ENCODE results near the gene KRTAP10-3.

The KRTAP10-3 gene

GRCh38 chr21:44544566-44544965 is 14.0 kb downstream of the KRTAP10-3 start:
- DNase-seq: no peak

GRCh38 chr21:44542716-44543115 is 15.9 kb downstream of the KRTAP10-3 start:
- no peak for DNase-seq

GRCh38 chr21:44540741-44541288 is 17.8 kb downstream of the KRTAP10-3 start:
- no peak for DNase-seq

GRCh38 chr21:44539991-44540666 is 18.5 kb downstream of the KRTAP10-3 start, which contains the start of gene KRTAP10-1:
Gene KRTAP10-1 (minus strand): TSS chr21:44540195. CDS start chr21:44540150, 45 bp downstream.
- no peak for DNase-seq

GRCh38 chr21:44539046-44539445 is 19.5 kb downstream of the KRTAP10-3 start:
- DNase-seq: no peak

DNA sequence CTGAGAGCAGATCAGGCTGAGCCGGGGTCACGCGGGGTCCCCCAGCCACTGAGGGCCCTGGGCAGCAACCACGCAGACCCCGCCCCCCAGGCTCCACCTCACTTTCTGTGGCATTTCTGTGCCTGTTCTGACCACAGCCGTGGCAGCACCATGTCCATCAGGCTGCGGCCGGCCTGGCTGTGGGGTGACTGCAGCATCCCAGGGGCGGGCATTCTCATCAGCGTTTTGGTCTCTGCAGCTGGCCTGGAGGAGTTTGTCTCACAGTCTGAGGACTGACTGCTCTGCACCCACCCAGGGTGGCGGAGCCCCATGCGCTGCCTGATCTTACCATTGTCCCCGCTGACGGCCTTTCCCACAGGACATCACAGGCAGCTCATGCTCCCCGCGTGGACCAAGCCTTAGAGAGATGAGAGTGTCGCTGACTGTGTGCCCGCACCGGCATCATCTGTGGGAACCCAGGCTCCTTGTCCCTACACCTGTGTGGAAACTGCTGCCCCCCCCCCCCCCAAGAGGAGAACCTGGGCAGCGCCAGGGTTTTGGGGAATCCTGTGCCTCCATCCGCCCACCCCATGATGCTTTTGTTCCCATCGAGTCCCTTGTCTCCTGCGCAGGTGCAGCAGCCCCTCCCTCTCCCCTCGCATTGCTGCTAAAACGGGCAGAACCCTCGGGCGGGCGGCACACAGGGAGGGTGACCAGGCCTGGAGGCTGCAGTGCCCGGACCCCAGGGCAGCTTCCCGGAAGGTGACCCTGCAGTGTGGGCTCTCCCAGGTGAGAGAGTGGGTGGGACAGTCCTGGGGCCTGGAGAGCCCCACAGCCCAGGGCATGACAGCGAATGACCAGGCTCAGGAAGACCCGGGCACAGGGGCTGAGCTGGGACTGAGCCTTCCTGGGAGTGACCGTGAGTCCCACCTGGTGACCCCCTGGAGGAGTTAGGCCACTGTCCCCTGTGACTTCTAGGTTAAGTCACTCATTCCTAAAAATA is 20.4 kb downstream of the KRTAP10-3 start:
- DNase-seq: no peak

DNA sequence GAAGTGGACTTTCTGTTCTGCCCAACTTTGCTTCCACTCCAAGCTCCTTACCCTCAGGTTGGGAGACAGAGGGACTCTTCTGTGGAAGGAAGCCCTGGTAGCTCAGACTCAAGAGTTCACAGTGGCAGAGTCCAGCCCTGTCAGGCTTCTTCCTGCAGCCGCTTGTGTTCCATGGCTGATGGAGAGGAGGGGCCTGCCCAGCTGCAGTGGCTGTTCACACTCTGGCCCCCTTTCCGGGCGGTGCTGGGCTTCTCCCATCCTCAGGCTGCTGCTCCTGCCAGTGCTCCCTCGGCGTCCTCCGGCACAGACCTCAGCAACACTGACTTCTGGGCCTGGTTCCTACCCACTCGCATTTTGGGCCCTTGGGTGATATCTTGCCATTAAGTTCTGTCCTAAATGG is 22.6 kb downstream of the KRTAP10-3 start:
- DNase-seq: no peak

GRCh38 chr21:44534688-44535087 is 23.9 kb downstream of the KRTAP10-3 start:
- DNase-seq: no peak

DNA sequence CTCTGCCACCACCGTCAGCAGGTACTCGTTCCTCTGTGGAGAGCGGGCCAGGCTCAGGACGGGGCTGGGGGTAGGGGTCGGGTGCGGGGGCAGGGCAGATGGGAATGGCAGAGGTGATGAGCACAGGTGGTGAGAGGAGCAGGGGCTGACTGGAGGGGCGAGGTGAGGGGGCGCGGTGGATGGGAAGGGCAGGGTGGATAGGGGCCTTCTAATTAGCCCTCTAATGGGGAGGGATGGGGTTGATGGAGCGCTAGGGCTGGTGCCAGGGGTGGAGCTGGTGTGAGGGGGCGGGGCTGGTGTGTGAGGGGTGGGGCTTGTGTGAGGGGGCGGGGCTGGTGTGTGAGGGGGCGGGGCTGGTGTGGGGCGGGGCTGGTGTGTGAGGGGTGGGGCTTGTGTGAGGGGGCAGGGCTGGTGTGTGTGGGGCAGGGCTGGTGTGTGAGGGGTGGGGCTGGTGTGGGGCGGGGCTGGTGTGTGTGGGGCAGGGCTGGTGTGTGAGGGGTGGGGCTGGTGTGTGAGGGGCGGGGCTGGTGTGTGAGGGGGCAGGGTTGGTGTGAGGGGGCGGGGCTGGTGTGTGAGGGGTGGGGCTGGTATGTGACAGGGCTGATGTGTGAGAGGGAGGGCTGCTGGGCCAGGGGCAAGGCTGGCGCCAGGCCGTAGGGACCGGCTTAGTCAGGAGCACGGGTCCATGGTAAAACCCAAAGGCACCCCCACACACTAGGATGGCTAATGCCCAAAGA is 24.5 kb downstream of the KRTAP10-3 start:
- DNase-seq: no peak

DNA sequence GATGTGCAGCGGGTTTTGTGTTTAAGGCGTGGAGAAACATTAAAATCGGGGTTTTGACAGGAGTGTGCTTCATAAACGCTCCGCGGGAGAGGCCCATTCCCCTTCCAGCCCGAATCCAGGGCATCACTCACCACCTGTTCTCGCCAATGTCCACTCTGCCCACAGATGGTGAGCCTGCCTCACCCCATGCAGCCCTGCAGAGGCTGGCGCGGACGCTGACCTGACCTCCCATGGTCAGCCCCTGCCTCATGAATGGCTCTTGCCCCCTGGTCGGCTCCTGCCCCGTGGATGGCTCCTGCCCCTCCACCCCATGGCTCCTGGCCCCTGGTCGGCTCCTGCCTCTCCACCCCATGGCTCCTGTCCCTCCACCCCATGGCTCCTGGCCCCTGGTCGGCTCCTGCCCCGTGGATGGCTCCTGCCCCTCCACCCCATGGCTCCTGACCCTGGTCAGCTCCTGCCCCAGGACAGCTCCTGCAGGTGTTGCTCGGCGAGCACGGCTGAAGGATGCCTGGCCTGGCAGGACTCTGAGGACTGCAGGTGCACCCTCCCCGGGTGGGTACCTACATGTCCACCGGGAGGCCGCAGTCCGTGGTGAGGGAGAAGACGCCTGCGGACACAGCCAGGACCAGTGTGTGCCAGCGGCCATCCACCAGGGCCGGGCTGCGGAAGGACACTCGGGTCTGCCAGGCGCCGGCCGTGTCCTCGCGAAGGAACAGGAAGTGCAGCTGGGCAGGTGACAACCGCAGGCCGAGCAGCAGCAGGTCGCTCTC is 25.3 kb downstream of the KRTAP10-3 start:
- no peak for DNase-seq

DNA sequence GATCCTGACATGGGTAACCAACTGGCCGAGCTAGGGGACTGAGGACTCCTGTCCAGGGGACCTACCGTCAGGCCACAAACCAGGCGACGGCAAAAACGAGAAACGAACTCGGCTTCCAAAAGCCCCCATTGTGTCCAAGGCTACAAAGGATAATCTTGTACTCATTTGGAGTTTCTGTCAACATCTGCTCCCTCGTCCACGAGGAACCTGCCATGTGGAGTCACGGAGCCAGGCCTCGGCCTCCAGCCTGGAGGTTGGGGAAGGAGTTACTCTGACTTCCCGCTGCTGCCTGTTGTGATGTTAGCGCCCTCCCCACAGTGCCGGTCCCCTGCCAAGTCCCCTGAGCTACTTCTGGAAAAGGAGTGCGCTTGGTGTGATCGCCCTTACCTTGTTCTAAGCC is 25.9 kb downstream of the KRTAP10-3 start:
- no peak for DNase-seq

GRCh38 chr21:44531606-44532564 is 26.7 kb downstream of the KRTAP10-3 start:
- no peak for DNase-seq

GRCh38 chr21:44530903-44531605 is 27.5 kb downstream of the KRTAP10-3 start:
- no peak for DNase-seq

- DNase-seq: no peak
These were observed 28.2 kb downstream of the KRTAP10-3 start for GRCh38 chr21:44530221-44530902.

DNA sequence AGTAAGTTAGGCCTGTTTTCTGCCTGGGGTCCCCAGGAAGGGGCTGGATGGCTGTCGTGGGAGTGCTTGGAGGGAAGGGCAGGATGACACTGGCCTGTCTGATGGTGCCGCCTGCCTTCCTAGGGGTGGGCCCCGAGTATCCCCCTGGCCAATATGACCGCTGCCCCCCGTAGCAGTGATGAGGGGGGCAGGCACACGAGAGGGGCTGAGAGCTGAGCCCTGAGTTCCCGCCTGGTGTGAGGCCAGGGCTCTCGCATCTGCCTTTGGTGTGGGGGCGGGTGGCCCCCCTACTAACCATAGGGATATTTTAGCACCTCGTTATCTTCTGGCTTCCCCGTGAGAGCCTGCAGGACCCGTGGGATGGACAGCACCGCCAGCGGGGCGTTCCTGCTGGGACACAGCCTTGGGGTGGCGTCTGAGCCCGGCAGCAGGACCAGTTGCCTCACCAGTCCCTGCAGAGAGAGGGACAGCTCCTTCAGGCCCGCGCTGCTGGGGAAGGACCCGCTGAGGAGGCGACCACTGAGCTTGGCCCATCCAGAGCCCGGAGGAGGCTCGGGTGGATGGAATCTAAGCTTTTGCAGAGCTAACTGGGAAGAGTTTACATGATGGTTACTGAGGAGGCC is 29.0 kb downstream of the KRTAP10-3 start:
- DNase-seq: no peak

DNA sequence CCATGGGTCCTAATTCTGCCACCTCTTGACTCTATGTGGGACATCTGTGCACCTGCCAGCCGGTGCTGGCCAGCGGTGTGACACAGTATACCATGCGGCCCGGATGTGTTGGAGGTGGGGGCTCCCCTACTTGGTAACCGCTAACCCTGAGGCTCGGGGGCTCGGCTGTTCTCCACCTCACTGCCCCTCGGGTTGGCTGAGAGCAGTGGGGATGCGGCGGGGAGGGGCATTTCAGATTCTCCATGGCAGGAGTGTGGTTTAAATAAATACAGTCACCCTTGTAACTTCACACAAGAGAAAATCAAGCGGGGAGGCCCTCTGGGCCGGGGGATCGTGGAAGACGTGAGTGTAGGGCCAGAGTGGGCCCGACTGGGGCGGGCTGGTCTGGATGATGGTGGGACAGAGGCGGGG is 29.6 kb downstream of the KRTAP10-3 start:
- no peak for DNase-seq

DNA sequence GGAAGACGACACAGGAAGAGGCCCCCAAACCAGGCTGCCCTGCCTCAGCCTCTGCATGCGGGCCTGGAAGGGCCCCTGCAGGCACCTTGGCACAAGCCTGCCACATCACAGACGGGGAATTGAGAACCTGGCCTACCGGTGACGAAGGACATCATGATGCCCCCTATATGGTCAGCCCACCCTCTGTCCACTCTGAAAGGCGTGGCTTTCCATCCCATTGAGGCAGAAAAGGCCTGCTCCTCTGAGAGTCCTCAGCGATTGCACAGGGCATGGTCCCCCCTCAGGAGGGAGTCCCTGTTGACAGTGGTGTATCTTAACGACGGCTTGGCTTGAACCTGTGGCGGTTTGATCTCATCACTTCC is 30.0 kb downstream of the KRTAP10-3 start:
- no peak for DNase-seq

DNA sequence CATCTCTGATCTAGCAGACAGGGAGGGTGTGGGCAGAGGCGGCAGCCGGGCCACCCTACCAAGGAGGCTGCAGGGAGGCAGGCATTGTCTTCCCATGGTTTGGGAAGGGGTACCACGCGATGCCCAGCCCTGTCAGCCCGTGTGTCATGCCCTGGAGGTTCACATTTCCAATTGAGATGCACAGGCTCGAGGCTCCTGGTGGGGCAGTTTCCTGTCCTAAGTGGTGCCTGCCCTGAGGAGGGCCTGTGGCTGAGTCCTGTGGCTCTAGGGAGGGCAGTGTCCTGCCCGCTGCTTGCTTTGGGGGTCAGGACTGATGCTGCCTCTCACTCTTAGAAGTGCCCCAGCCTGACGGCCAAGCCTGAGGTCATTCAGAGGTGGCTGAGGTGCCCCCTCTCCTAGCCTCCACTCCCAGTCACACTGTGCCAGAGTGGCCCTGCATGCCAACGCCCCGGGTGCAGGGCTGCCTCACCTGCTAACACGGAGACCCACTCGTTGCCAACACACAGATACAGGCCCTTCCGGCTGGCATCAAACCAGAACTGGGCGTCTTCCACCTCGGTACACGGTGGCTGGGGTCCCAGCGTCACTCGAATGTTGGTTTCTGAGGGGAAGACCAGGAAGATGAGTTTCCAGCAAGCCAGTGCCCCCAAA is 30.5 kb downstream of the KRTAP10-3 start:
- DNase-seq: no peak
